ENCODE data around the gene PVALB. TPM values are rescaled to one million over a fixed set of nuclear protein-coding genes. Genes with fewer than 3 reads are reported as not detected.
A peak's percentile ranks its signal among the peaks of the same experiment; 100 is the strongest.

Gene PVALB
- total RNA-seq, 2 donors from 2014 or later = not detected

- no peaks in the 10 kb centered on the region for H3K36me3 Mint-ChIP-seq
- DNase-seq (ENCODE audit: low spot score) (no peak), ATAC-seq (no peak)
- no peaks in the 10 kb centered on the region for H3K9me3 Mint-ChIP-seq
- H3K27me3 Mint-ChIP-seq = peaks cover 8 to 20% of the 10 kb centered on the region in 2 donors
- H3K4me3 Mint-ChIP-seq = no peak overlapping the region
- H3K4me1 Mint-ChIP-seq (ENCODE audit: low read depth in 2 of 2) = no peaks in the 10 kb centered on the region
- no peak overlapping the region for H3K27ac Mint-ChIP-seq
Measured at GRCh38 chr22:36833073-36833472, 16.2 kb upstream of the PVALB start.

- no peak overlapping the region for H3K27ac Mint-ChIP-seq
- DNase-seq (ENCODE audit: low spot score) (no peak), ATAC-seq (no peak)
- peaks cover 13% of the 10 kb centered on the region in 2 donors for H3K27me3 Mint-ChIP-seq
- H3K9me3 Mint-ChIP-seq = no peaks in the 10 kb centered on the region
- H3K4me3 Mint-ChIP-seq = no peak overlapping the region
- no peaks in the 10 kb centered on the region for H3K4me1 Mint-ChIP-seq (ENCODE audit: low read depth in 2 of 2)
- no peaks in the 10 kb centered on the region for H3K36me3 Mint-ChIP-seq
Measured at GRCh38 chr22:36831717-36832116, 14.9 kb upstream of the PVALB start.

- Mint-ChIP-seq H3K36me3 (no peaks in the 10 kb centered on the region), H3K27ac (no peak overlapping the region), H3K4me3 (no peak overlapping the region), H3K9me3 (no peaks in the 10 kb centered on the region), H3K4me1 (ENCODE audit: low read depth in 2 of 2) (no peaks in the 10 kb centered on the region), H3K27me3 (peaks cover 13% of the 10 kb centered on the region in 2 donors)
- no peak for DNase-seq (ENCODE audit: low spot score)
- no peak for ATAC-seq
Measured at GRCh38 chr22:36831206-36831605, 14.4 kb upstream of the PVALB start.

GRCh38 chr22:36830601-36831000 is 13.8 kb upstream of the PVALB start:
- Mint-ChIP-seq H3K36me3 (no peaks in the 10 kb centered on the region), H3K27ac (no peak overlapping the region), H3K4me1 (ENCODE audit: low read depth in 2 of 2) (no peaks in the 10 kb centered on the region), H3K9me3 (no peaks in the 10 kb centered on the region), H3K27me3 (peaks cover 13 to 18% of the 10 kb centered on the region in 2 donors), H3K4me3 (no peak overlapping the region)
- DNase-seq (ENCODE audit: low spot score) = no peak
- no peak for ATAC-seq

- no peak overlapping the region for H3K4me3 Mint-ChIP-seq
- H3K4me1 Mint-ChIP-seq (ENCODE audit: low read depth in 2 of 2) = no peaks in the 10 kb centered on the region
- no peak for DNase-seq (ENCODE audit: low spot score)
- H3K27me3 Mint-ChIP-seq = peaks cover 13 to 27% of the 10 kb centered on the region in 2 donors
- no peak for ATAC-seq
- no peak overlapping the region for H3K27ac Mint-ChIP-seq
- no peaks in the 10 kb centered on the region for H3K36me3 Mint-ChIP-seq
- no peaks in the 10 kb centered on the region for H3K9me3 Mint-ChIP-seq
Measured at GRCh38 chr22:36829370-36830002, 12.7 kb upstream of the PVALB start.

GRCh38 chr22:36828815-36829214 is 12.0 kb upstream of the PVALB start:
- Mint-ChIP-seq H3K27me3 (peaks cover 11 to 30% of the 10 kb centered on the region in 2 donors), H3K4me3 (no peak overlapping the region), H3K36me3 (no peaks in the 10 kb centered on the region), H3K27ac (no peak overlapping the region), H3K9me3 (no peaks in the 10 kb centered on the region), H3K4me1 (ENCODE audit: low read depth in 2 of 2) (no peaks in the 10 kb centered on the region)
- ATAC-seq (no peak), DNase-seq (ENCODE audit: low spot score) (no peak)

GRCh38 chr22:36826262-36826661 is 9.4 kb upstream of the PVALB start:
- no peak overlapping the region for H3K27ac Mint-ChIP-seq
- no peak overlapping the region for H3K4me3 Mint-ChIP-seq
- H3K27me3 Mint-ChIP-seq = peaks cover 15 to 17% of the 10 kb centered on the region in 2 donors
- DNase-seq (ENCODE audit: low spot score) (no peak), ATAC-seq (no peak)
- no peaks in the 10 kb centered on the region for H3K4me1 Mint-ChIP-seq (ENCODE audit: low read depth in 2 of 2)
- no peaks in the 10 kb centered on the region for H3K36me3 Mint-ChIP-seq
- H3K9me3 Mint-ChIP-seq = no peaks in the 10 kb centered on the region

GRCh38 chr22:36824655-36825054 is 7.8 kb upstream of the PVALB start:
- Mint-ChIP-seq H3K4me1 (ENCODE audit: low read depth in 2 of 2) (no peaks in the 10 kb centered on the region), H3K27me3 (peaks cover 22 to 30% of the 10 kb centered on the region in 2 donors), H3K27ac (no peak overlapping the region), H3K4me3 (no peak overlapping the region), H3K9me3 (no peaks in the 10 kb centered on the region), H3K36me3 (no peaks in the 10 kb centered on the region)
- ATAC-seq (peak in 1 of 2 donors; percentile 29), DNase-seq (ENCODE audit: low spot score) (no peak)

GRCh38 chr22:36823186-36823839 is 6.5 kb upstream of the PVALB start:
- no peaks in the 10 kb centered on the region for H3K4me1 Mint-ChIP-seq (ENCODE audit: low read depth in 2 of 2)
- peaks cover 29 to 41% of the 10 kb centered on the region in 2 donors for H3K27me3 Mint-ChIP-seq
- DNase-seq (ENCODE audit: low spot score) = no peak
- no peaks in the 10 kb centered on the region for H3K9me3 Mint-ChIP-seq
- H3K36me3 Mint-ChIP-seq = no peaks in the 10 kb centered on the region
- no peak overlapping the region for H3K4me3 Mint-ChIP-seq
- no peak overlapping the region for H3K27ac Mint-ChIP-seq
- ATAC-seq = no peak

- Mint-ChIP-seq H3K27ac (no peak overlapping the region), H3K4me1 (ENCODE audit: low read depth in 2 of 2) (no peaks in the 10 kb centered on the region), H3K4me3 (no peak overlapping the region), H3K9me3 (no peaks in the 10 kb centered on the region), H3K36me3 (no peaks in the 10 kb centered on the region), H3K27me3 (peaks cover 35 to 49% of the 10 kb centered on the region in 2 donors)
- no peak for ATAC-seq
- no peak for DNase-seq (ENCODE audit: low spot score)
Measured at GRCh38 chr22:36822581-36822980, 5.7 kb upstream of the PVALB start.

- H3K4me1 Mint-ChIP-seq (ENCODE audit: low read depth in 2 of 2) = no peaks in the 10 kb centered on the region
- peaks cover 46 to 52% of the 10 kb centered on the region in 2 donors for H3K27me3 Mint-ChIP-seq
- no peak for DNase-seq (ENCODE audit: low spot score)
- no peak overlapping the region for H3K27ac Mint-ChIP-seq
- no peak overlapping the region for H3K4me3 Mint-ChIP-seq
- H3K36me3 Mint-ChIP-seq = no peaks in the 10 kb centered on the region
- peak in 1 of 2 donors; percentile 3 for ATAC-seq
- no peaks in the 10 kb centered on the region for H3K9me3 Mint-ChIP-seq
Measured at GRCh38 chr22:36819112-36819511, 2.3 kb upstream of the PVALB start.

- Mint-ChIP-seq H3K4me3 (no peak overlapping the region), H3K27me3 (peaks cover 51 to 62% of the 10 kb centered on the region in 2 donors), H3K4me1 (ENCODE audit: low read depth in 2 of 2) (no peaks in the 10 kb centered on the region), H3K36me3 (no peaks in the 10 kb centered on the region), H3K9me3 (no peaks in the 10 kb centered on the region), H3K27ac (no peak overlapping the region)
- ATAC-seq = no peak
- DNase-seq (ENCODE audit: low spot score) = no peak
Measured at GRCh38 chr22:36818010-36818642, 1.3 kb upstream of the PVALB start.

GRCh38 chr22:36817525-36817848 is 652 bp upstream of the PVALB start:
- no peaks in the 10 kb centered on the region for H3K36me3 Mint-ChIP-seq
- peaks cover 54 to 68% of the 10 kb centered on the region in 2 donors for H3K27me3 Mint-ChIP-seq
- H3K4me1 Mint-ChIP-seq (ENCODE audit: low read depth in 2 of 2) = no peaks in the 10 kb centered on the region
- no peak overlapping the region for H3K27ac Mint-ChIP-seq
- no peak for DNase-seq (ENCODE audit: low spot score)
- no peak for ATAC-seq
- H3K4me3 Mint-ChIP-seq = no peak overlapping the region
- H3K9me3 Mint-ChIP-seq = no peaks in the 10 kb centered on the region

- Mint-ChIP-seq H3K4me3 (no peak overlapping the region), H3K27me3 (peaks cover 54 to 68% of the 10 kb centered on the region in 2 donors), H3K9me3 (no peaks in the 10 kb centered on the region), H3K27ac (no peak overlapping the region), H3K4me1 (ENCODE audit: low read depth in 2 of 2) (no peaks in the 10 kb centered on the region), H3K36me3 (no peaks in the 10 kb centered on the region)
- no peak for DNase-seq (ENCODE audit: low spot score)
- ATAC-seq = no peak
Measured at GRCh38 chr22:36816339-36816635, 548 bp downstream of the PVALB start.
